H4 (cell line): Measurements from ENCODE around the gene PLXNA2. TPM values are rescaled to one million over a fixed set of nuclear protein-coding genes. Genes with fewer than 3 reads are reported as not detected.
A peak's percentile ranks its signal among the peaks of the same experiment; 100 is the strongest.

Experiments used
- DNase-seq: peaks from one replicate; pipeline ENCODE4 v3.0.0-alpha.2; 2015; ENCODE audit warnings: low spot score
- total RNA-seq: library from RNA; depleted of rRNA; stranded (reverse); fragments of >200 nt; shearing (Covaris generic); gene quantifications from 2 replicates; pipeline ENCODE4 v1.2.3, GENCODE V29; 2014

The PLXNA2 gene
- total RNA-seq, 1 experiment from 2014 or later, result 0.89 TPM

DNA sequence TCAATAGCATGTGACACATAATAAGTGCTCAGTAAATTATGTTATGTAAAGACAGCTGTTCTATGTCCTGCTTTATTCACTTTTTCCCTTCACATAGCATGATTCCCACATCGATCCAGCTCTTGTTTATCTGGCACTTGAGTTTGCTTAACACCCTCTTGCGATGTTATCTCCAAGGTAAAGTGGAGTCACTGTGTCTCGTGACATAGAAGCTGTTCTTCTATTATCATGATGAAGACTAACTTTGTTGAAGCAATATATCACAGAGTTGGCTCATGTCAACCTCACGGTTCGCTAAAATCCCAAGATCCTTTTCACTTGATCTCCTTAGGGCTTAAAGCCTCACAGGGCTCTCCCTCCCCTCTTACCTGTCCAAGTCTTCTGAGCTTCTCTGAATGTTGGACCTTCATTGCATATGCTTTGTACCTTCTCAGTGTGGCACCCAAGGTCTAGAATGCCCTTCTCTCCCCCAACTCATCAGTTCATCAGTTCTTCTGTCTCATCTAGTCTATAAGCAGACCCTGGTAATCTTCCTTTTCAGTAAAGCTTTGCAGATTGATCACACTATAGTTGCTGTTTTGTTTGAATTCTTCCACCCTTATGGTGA lies 38.0 kb downstream of the PLXNA2 start:
- DNase-seq, result no peak

GRCh38 chr1:208205216-208206013 lies 38.8 kb downstream of the PLXNA2 start:
- DNase-seq, result no peak

- DNase-seq, result no peak
Measured at GRCh38 chr1:208204779-208205178, 39.4 kb downstream of the PLXNA2 start.

DNA sequence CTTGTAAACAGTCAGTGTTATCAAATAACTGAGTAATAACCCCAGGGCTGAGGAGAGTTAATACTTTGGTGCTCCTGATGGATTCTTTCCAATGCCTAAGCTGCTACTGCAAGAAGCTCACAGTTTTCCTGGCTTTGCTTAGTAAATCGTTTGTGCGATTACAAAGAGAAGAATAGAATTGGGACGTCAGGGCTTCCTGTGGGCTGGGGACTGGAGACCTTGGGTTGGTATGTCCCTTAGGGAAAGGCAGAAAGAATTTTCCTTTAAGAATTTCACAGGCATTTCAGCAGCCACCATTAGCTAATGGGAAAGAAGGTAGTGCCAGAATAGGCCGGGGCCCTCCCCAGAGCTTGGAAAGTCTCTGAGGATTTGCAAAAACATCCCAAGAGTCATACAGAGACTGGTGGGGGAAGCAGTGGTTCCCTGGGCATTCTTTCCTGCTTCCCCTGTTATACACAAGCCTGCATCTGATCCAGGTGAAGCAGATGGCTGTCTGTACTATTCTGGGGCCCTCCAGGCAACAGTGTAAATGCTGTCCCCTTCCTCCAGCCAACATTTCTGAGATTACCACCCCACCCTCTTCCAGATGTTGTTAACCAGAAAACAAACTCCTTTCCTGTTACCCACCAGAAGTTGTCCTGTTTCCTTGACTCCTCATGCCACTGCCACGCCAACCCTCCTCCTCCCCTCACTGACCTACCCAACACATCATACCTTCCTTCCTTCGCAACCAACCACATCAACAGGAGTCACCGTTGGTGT lies 40.2 kb downstream of the PLXNA2 start:
- DNase-seq, result peak; percentile 38

GRCh38 chr1:208203127-208203847 lies 40.9 kb downstream of the PLXNA2 start:
- DNase-seq, result peak; percentile 67

- DNase-seq, result no peak
Measured at GRCh38 chr1:208202333-208202995, 41.7 kb downstream of the PLXNA2 start.

DNA sequence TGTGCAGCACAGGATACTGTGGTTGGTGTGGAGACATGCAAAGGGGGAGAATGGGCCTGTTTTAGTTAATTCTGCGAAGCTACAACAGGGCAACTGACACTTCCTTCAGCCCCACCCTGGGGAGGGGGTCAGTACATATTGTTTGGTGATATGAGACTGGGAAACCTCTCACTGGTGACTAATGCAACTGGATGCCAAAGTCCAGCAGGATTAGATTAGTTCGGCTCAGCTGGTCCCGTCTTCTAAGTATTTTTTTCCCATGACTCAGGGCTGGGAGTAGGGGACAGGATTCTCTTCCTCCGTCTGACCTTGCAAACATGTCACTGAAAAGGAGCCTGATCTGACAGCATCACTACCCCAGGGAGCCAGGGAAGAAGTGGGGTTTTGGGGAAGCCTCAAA lies 43.0 kb downstream of the PLXNA2 start:
- peak; percentile 74 for DNase-seq

DNA sequence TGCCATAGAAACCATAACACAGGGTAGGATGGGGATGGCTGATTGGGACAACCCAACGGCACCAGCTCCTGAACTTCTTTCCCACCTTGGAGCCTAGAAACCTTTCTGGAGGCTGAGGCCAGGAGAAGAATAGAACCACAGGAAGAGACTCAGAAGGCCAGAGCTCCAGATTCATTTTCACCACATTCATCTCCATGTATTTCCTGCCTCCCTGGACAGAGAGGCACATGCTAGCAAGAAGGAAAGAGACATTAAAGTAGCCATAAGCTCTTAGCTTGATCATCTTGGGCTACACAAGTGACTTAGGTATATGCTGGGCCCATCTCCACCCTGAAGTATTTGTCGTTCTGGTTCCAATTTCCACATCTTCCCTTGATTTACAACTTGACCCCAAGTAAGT lies 44.1 kb downstream of the PLXNA2 start:
- no peak for DNase-seq

DNA sequence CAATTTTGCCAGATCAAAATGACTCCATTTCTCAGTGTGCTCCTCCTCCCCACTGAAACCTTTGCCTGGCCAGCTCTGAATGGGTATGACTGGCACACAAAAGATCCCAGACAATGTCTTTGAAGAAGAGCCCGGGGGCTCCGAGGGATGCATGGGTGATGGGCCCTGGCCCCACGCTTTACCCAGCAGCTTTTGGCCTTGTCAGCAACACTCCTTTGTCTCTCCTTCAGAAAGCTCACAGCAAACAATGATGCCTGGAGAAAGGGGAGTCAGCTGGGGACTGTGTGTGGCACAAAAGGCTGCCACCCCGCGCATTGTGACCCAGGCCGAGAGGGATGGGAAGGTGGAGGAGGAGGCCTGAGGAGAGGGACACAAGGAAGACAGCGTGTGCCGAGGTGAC lies 45.9 kb downstream of the PLXNA2 start:
- no peak for DNase-seq

GRCh38 chr1:208194944-208195343 lies 49.2 kb downstream of the PLXNA2 start:
- DNase-seq, result no peak

- no peak for DNase-seq
Measured at GRCh38 chr1:208192995-208193394, 51.2 kb downstream of the PLXNA2 start.

DNA sequence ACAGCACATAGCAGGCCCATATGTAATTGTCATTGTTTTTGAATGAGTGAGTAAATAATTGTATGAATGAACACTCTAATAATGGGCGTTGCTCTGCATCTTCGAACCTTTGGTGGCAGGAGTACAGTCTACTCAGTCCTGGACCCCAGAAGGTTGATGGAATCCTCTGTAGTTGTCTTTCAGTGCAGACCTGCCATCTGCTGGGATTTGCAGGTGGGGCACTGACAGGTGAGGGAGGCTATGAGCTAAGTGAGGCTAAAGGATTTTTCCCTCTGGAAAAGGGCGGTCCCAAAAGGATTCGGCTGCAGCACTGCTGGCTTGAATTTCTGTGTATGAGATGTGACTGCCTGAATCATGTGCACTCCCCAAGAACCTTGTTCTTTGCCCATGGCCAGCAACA lies 53.4 kb downstream of the PLXNA2 start:
- no peak for DNase-seq

GRCh38 chr1:208189716-208190115 lies 54.5 kb downstream of the PLXNA2 start:
- DNase-seq, result no peak

- DNase-seq, result no peak
Measured at GRCh38 chr1:208189183-208189582, 55.0 kb downstream of the PLXNA2 start.

DNA sequence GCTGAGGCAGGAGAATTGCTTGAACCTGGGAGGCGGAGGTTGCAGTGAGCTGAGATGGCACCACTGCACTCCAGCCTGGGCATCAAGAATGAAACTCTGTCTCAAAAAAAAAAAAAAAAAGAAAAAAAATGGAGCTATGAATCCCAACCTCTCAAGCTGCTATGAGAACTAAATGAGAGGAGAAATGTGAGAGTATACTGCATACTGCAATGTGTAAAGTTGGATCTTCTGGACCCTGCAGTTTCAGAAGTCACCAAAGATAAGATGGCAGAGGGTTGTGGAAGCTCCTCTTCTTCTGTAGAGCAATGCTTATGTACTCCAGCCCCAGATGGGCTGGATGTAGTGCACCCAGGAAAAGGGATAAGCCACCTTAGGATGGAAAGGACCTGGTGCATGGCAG lies 55.6 kb downstream of the PLXNA2 start:
- no peak for DNase-seq

- no peak for DNase-seq
Measured at GRCh38 chr1:208187499-208188041, 56.6 kb downstream of the PLXNA2 start.

- DNase-seq, result no peak
Measured at GRCh38 chr1:208185801-208186231, 58.4 kb downstream of the PLXNA2 start.

DNA sequence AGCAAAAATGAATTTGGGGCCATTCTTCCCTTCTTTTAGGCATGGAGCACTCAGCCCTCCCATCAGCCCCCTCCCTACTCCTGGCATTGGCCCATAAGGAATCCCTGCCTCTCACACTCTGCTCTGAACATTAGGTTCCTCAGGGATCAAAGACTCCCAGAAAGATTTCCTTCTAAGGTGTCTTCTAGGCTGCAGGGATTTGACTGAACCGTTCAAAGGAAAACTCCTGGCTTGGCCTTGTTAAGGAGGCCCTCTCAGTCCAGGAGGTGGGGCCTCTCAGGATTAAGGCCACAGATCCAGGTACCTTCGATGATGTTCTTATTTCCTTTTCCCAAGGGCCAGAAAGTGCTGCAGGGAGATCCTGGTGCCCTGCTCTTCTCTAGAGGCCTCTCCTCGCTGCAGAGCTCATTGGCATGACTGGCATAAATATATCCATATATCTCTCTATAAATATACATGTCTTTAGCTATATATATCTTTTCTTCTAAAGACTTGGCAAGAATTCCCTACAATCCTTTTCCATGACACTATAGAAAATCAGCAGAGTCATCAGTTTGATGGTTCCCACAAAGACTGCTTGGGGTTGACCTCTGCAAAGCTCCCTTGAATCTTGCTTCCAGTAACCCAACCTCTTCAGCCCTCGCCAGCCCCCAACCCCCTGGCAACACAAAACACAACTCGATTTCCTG lies 59.1 kb downstream of the PLXNA2 start:
- no peak for DNase-seq

DNA sequence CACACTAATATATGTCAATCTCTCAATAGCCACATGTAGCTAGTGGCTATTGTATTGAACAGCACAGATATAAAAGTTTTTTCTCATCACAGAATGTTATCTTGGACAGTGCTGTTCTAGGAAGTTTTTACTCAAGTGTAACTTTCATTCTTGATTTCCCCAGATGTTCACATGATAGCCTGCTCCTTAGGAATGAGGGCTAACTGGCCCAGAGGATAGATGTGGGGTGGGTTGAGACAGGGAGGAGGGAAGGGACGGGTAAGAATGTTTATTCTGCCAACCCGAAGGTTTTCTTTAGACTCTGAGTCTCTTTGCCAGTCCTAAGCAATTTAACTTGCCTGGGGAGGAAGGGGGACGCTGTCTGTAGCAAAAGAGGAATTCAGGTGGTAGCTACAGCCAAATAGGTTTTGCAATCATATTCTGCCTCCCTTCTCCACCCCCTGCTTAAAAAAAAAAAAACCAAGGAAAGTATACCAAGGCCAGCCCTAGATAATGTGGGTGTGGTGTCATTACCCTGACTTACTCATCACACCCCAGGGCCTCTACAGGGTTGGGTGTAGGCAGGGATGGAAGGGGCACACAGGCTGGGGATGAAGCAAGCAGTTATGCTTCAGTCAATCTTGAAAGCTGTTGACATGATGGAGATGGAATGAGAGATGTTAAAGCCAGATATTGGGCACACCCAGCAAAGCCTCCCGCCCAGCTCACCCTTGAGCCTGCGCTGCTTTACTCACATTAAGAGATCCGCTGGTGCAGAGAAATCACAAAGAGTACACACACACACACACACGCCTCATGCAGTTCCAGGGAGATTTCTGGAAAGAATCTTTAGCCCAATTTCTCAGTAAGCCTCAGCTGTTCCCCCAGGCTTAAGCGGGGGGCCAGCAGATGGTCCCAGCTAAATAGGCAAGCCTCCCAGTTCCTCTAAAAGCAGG lies 59.9 kb downstream of the PLXNA2 start:
- DNase-seq, result peak; percentile 87
